OCI-LY1 (cell line): ENCODE data around the gene FAAH.

Experiments used
- EZH2 ChIP-seq: fragments of 200-600 bp; sonication (generic), shearing (Covaris generic); IDR thresholded peaks from 2 replicates; pipeline ENCODE4 v1.8.0; 2017; ENCODE audit warnings: borderline replicate concordance, mixed run types, mild to moderate bottlenecking, antibody characterized with exemption, low read length, moderate library complexity, mixed read lengths
- TF ChIP-seq, protein P1 (sequence below): fragments of 200-600 bp; sonication (generic), shearing (Covaris generic); IDR thresholded peaks from 2 replicates; pipeline ENCODE4 v1.5.1; 2017; ENCODE audit warnings: mild to moderate bottlenecking, antibody characterized with exemption, low read length, moderate library complexity, mixed read lengths

DNA sequence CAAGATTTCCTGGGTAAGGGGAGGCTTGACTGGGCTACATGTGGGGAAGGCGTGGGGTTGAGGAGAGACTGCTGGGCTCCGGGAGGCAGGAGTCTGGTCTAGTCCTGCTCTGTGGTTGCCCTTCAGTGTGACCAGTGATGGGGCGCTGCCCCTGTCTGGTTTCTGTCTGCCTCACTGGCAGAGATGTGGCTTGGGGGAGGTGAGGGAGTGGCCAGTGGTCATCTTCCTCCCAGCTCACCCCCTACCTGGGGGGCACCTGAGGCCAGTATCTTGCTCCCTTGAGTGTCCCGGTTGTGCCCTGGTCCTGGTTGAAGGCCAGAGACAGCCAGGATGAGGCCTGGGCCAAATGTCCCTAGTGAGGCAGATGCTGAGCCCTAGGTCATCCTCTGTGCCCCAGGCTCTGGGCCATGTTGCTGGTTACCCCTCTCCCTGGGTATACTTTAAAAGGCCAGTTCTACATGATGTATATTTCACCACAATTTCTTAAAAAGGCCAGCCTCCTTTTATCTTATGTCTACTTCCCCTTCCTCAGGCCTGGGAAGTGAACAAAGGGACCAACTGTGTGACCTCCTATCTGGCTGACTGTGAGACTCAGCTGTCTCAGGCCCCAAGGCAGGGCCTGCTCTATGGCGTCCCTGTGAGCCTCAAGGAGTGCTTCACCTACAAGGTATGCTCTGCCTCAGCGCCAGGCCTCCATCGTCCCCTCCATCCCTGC lies 10.5 kb downstream of the FAAH start:
- TF ChIP-seq, protein P1, sequence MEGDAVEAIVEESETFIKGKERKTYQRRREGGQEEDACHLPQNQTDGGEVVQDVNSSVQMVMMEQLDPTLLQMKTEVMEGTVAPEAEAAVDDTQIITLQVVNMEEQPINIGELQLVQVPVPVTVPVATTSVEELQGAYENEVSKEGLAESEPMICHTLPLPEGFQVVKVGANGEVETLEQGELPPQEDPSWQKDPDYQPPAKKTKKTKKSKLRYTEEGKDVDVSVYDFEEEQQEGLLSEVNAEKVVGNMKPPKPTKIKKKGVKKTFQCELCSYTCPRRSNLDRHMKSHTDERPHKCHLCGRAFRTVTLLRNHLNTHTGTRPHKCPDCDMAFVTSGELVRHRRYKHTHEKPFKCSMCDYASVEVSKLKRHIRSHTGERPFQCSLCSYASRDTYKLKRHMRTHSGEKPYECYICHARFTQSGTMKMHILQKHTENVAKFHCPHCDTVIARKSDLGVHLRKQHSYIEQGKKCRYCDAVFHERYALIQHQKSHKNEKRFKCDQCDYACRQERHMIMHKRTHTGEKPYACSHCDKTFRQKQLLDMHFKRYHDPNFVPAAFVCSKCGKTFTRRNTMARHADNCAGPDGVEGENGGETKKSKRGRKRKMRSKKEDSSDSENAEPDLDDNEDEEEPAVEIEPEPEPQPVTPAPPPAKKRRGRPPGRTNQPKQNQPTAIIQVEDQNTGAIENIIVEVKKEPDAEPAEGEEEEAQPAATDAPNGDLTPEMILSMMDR: no peak
- TF ChIP-seq EZH2: no peak
